Midbrain (tissue), 1 donor: ENCODE measurements around the gene TMEM266.

Source experiments
- DNase-seq: peaks from one replicate; lab custom pipeline; 2025; lab: John Stamatoyannopoulos, UW

Gene TMEM266

DNA sequence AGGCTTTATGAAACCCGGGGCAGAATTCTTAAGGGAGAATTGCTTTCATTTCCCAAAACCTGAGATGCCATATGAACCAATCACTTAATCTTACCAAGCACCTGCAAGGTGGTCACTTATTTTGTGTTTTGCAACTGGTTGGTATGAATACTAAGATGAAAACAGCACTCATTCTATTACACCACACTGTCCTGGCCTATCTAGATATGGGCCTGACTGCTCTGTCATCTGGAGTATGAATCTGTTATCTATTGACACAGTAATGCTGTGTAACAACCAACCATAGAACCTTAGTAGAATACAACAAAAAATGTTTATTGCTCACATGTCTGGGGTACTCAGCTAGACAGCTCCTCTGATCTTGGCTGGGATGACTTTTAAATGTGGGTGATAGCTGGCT lies 74.8 kb downstream of the TMEM266 start:
- DNase-seq, result no peak

DNA sequence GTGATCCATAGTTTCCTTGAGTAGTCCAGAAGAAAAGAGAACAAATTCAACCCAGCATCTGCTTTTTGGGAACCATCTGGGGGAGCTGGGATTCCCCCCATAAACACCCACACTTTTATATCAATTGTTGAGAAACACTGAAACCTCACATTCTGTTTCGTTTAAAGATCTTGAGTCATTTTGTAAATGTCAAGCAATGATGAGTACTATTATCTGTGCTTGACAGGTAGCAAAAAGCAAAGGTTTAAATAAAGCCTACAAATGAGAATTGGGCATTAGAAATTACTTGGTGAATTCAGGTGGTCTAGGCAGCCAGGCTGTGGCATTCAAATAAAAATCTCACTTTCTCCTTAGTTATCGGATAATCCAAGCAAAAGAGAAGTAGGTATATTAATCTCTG lies 75.7 kb downstream of the TMEM266 start:
- DNase-seq, result no peak

- no peak for DNase-seq
Observed at GRCh38 chr15:76138436-76138835, 78.7 kb downstream of the TMEM266 start.

- DNase-seq, result peak; percentile 77
Observed at GRCh38 chr15:76139368-76140073, 79.7 kb downstream of the TMEM266 start.

GRCh38 chr15:76140074-76140464 lies 80.3 kb downstream of the TMEM266 start:
- no peak for DNase-seq

DNA sequence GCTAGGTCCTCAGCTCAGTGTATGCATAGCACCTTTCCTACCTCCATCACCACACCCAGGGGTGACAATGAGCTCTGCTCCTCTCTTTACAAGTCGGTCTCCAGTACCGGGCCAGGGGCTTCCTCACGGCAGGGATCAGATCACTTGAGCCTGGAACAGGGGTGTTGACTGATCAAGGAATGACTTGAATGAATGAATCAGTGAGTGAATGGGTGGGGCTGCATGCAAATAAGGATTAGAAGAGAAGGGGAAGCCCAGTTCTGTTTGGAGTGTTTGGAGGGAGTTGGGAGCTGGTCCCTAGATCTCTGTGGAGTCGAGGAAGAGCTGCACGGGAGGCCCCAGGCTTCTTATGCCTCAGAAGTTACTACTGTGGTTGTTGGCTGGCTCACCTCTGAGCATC lies 87.0 kb downstream of the TMEM266 start:
- DNase-seq, result no peak

GRCh38 chr15:76147906-76148570 lies 88.3 kb downstream of the TMEM266 start:
- DNase-seq, result peak; percentile 23

DNA sequence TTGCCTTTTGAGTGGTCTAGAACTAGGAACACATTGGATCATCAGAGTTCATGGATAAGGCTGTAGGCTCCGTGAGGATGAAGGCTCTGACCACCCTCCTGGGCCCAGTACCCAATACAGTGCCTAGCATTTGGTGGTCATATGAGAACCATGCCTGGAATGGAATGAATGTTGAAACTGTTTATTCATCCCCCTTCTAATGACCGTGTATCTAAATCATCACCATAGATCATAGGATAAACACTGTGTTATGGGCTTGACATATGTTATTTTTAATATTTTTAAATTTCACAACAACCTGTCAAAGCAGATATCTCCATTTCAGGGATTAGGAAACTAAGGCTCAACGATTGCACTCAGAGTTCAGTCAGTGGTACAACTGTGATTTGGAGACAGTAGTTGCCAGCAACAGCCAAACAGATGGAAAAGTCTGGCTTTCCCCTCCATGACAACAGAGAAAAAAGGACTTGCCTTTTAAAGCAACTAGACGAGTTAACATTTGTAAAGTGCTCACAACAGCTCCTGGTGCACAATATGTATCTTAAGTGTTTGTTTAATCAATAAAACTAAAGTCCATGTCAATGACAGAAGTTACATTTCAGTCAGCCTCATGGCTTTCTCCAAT lies 89.6 kb downstream of the TMEM266 start:
- DNase-seq, result no peak

GRCh38 chr15:76150513-76150912 lies 90.7 kb downstream of the TMEM266 start:
- peak; percentile 41 for DNase-seq

DNA sequence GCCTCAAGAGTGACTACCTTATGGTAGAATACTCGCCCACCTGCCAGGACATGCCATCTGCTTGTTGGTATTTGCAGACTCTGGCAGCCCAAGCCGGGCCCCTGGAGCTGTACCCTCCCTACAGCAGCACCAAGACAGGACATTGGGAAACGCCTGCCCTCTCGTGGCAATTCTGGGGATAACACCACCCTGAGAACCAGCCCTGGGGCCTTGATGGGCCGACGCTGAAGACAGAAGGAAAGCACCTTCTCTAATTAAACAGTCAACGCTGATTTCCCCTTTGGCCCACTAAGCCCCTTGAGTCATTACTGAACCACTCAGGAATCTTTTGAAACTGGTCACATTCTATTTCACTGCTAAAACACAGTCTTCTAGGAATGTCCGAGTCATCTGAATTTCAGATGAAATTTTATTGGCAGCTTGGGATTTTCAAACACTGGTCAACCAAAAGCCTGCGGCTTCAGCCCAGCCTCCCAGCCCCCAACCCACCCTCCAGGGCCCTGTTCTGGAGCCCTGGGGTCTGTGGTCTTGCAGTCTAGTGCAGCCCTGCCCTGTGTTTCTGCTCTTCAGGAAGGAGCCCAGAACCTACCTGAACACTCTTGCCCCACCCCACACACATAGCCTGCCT lies 91.3 kb downstream of the TMEM266 start:
- peak; percentile 57 for DNase-seq

DNA sequence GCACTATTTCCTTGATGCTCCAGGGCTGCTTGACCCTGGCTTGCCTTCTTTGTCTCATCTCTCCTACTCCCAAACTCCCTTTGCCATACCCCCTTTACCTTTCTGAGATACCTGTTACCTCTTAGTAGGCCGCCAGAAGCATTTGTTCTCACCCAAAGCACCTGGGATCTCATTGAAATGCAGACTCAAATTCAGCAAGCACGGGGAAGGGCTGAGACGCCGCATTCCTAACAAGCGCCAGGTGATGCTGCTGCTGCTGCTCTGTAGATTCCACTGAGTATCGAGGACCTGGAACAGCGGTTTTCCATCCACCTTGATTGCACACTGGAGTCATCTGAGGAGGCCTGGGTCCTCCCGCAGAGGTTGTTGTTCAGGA lies 91.8 kb downstream of the TMEM266 start:
- no peak for DNase-seq

GRCh38 chr15:76152197-76152596 lies 92.4 kb downstream of the TMEM266 start:
- DNase-seq, result no peak

- no peak for DNase-seq
Observed at GRCh38 chr15:76153241-76154197, 93.7 kb downstream of the TMEM266 start.

DNA sequence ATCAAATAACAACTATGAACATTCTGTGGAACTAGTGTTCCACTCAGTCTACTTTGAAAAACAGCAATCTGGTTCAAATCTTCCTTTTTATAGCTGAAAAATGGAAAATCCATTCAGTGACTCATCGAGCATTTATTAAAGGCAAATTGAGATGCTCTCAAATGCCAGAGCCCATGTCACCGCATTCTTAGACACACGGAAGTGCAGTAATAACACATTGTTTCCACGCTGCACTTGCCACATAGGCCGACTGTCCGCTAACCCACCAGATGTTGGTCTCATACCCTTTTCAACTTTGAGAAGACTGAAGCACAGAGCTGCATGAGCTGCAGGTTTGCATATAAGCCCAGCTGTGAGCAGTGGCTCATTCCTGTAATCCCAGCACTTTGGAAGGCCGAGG lies 95.9 kb downstream of the TMEM266 start:
- no peak for DNase-seq

GRCh38 chr15:76158226-76158625 lies 98.4 kb downstream of the TMEM266 start:
- DNase-seq, result no peak

GRCh38 chr15:76158815-76159214 lies 99.0 kb downstream of the TMEM266 start:
- DNase-seq, result no peak

DNA sequence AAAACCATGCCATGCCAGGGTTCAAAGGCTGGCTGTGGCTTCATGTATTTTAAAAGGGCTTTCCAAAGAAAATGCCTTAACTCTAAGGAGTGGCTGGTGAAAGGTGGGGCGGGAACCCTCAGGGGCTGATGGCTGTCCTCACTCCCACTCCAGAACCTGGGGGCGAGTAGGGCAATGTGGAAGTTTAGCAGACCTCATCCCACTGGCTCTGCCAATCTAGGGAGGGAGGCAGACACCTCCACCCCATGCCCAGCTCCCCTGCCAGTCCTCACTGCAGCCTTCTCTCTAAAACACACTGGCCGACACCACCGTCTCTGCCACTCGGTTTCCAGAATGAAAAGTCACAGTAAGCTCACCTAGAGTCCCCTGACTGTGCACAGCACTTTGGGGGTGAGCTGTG lies 99.5 kb downstream of the TMEM266 start:
- DNase-seq, result no peak

DNA sequence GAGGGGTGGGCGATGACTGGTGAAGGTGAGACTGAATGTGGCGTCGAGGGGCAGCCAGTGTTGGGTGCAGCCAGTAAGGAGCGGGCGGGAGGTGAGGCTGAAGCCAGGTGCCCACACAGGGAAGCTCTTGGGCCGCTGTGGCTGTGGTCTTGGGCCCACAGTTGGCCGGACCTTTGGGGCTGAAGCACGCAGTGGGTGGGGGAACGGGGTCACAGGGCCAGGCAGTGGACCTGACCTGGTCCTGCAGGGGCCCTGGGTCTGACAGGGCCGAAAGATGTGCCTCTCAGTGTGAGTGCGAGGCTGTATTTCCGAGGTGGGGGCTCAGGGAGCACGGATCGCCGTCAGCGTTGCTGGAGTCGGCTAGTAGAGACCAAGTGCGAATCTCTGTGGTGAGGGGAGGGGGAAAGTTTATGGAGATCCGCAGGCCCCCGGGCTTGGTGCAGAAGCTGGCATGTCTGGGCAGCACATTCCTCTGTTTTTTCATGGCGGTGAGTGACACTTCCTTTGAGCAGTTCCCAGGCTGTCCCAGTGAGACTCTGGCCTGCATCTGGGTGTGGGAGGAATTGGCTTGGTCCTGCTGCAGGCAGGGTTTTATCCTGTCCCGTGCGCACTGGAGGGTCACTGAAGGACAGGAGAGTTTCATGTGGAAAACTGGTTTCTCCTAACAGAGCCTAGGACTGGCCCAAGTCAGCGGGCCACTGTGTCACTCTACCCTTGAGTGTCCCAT lies 100.8 kb downstream of the TMEM266 start:
- DNase-seq, result no peak

GRCh38 chr15:76161153-76162035 lies 101.6 kb downstream of the TMEM266 start:
- no peak for DNase-seq

- no peak for DNase-seq
Observed at GRCh38 chr15:76162036-76162398, 102.2 kb downstream of the TMEM266 start.
